ENCODE measurements around the gene ANP32E. TPM values are rescaled to one million over a fixed set of nuclear protein-coding genes. Genes with fewer than 3 reads are reported as not detected.

The ANP32E gene
- total and polyA plus RNA-seq, 5 donors from 2014 or later: 51.5 to 73.4 (median 56.2) TPM

GRCh38 chr1:150271291-150271959 is 35.5 kb upstream of the ANP32E start:
- Histone ChIP-seq H3K4me1 (ENCODE audit: control insufficient read depth, insufficient read depth, low read length, poor library complexity, severe bottlenecking) (peaks cover 26% of the 10 kb centered on the region), H3K27ac (ENCODE audit: insufficient read depth, low read length, poor library complexity, severe bottlenecking) (no peak overlapping the region), H3K36me3 (ENCODE audit: control insufficient read depth, insufficient read depth, low read length) (peaks cover 9% of the 10 kb centered on the region), H3K27me3 (ENCODE audit: control insufficient read depth, insufficient read depth, low read length) (no peaks in the 10 kb centered on the region), H3K9me3 (ENCODE audit: control insufficient read depth in 2 of 2, low read length in 2 of 2) (no peaks in the 10 kb centered on the region), H3K4me3 (ENCODE audit: low read depth, low read length) (no peak overlapping the region)
- Mint-ChIP-seq H3K4me3 (peak overlapping the region in 2 of 4 donors; percentile 43 to 71), H3K27ac (no peak overlapping the region), H3K9me3 (peaks cover 0 to 2% (median 0%) of the 10 kb centered on the region in 7 donors), H3K27me3 (peaks cover 4% of the 10 kb centered on the region), H3K36me3 (peaks cover 17% of the 10 kb centered on the region), H3K4me1 (peaks cover 6 to 34% (median 23%) of the 10 kb centered on the region in 4 donors)
- no peak for ATAC-seq (ENCODE audit: low read depth in 2 of 2)
- no peak for DNase-seq

- ATAC-seq (ENCODE audit: low read depth in 2 of 2) (no peak), DNase-seq (no peak)
- H3K9me3 ChIP-seq (ENCODE audit: control insufficient read depth in 2 of 2, low read length in 2 of 2): no peaks in the 10 kb centered on the region
- peak overlapping the region; percentile 96 to 99 (median 98) for H3K27ac Mint-ChIP-seq
- H3K36me3 Mint-ChIP-seq: peaks cover 21% of the 10 kb centered on the region
- H3K36me3 ChIP-seq (ENCODE audit: control insufficient read depth, insufficient read depth, low read length): peaks cover 28% of the 10 kb centered on the region
- H3K4me1 ChIP-seq (ENCODE audit: control insufficient read depth, insufficient read depth, low read length, poor library complexity, severe bottlenecking): peaks cover 26% of the 10 kb centered on the region
- H3K27me3 ChIP-seq (ENCODE audit: control insufficient read depth, insufficient read depth, low read length): no peaks in the 10 kb centered on the region
- peak overlapping the region; percentile 91 for H3K4me3 ChIP-seq (ENCODE audit: low read depth, low read length)
- H3K27ac ChIP-seq (ENCODE audit: insufficient read depth, low read length, poor library complexity, severe bottlenecking): peak overlapping the region; percentile 93
- H3K4me1 Mint-ChIP-seq: peaks cover 6 to 34% (median 24%) of the 10 kb centered on the region in 4 donors
- H3K4me3 Mint-ChIP-seq: peak overlapping the region; percentile 93 to 99 (median 96)
- H3K9me3 Mint-ChIP-seq: peaks cover 0 to 2% (median 0%) of the 10 kb centered on the region in 7 donors
- peaks cover 4% of the 10 kb centered on the region for H3K27me3 Mint-ChIP-seq
These were observed 33.5 kb upstream of the ANP32E start for GRCh38 chr1:150269451-150269850.

GRCh38 chr1:150268705-150269403 is 32.9 kb upstream of the ANP32E start, which contains the start of gene APH1A:
Gene APH1A, minus strand, starts transcription at chr1:150269016. Its CDS starts 206 bp downstream, at chr1:150268810.
- ATAC-seq (ENCODE audit: low read depth in 2 of 2) (peak; percentile 96), DNase-seq (peak; percentile 86 to 97 (median 90))
- Histone ChIP-seq H3K27ac (ENCODE audit: insufficient read depth, low read length, poor library complexity, severe bottlenecking) (peak within 1 kb of the TSS; percentile 93), H3K36me3 (ENCODE audit: control insufficient read depth, insufficient read depth, low read length) (peaks cover 31% of the 10 kb centered on the region), H3K9me3 (ENCODE audit: control insufficient read depth in 2 of 2, low read length in 2 of 2) (no peaks in the 10 kb centered on the region), H3K4me1 (ENCODE audit: control insufficient read depth, insufficient read depth, low read length, poor library complexity, severe bottlenecking) (peaks cover 26% of the 10 kb centered on the region), H3K27me3 (ENCODE audit: control insufficient read depth, insufficient read depth, low read length) (no peaks in the 10 kb centered on the region), H3K4me3 (ENCODE audit: low read depth, low read length) (peak within 1 kb of the TSS; percentile 91)
- Mint-ChIP-seq H3K36me3 (peaks cover 23% of the 10 kb centered on the region), H3K27me3 (peaks cover 4% of the 10 kb centered on the region), H3K27ac (peak within 1 kb of the TSS; percentile 96 to 99 (median 98)), H3K4me1 (peaks cover 6 to 34% (median 24%) of the 10 kb centered on the region in 4 donors), H3K9me3 (peaks cover 0 to 2% (median 0%) of the 10 kb centered on the region in 7 donors), H3K4me3 (peak within 1 kb of the TSS; percentile 93 to 99 (median 96))

- H3K36me3 Mint-ChIP-seq: peaks cover 19% of the 10 kb centered on the region
- peak overlapping the region; percentile 93 for H3K27ac ChIP-seq (ENCODE audit: insufficient read depth, low read length, poor library complexity, severe bottlenecking)
- H3K27me3 Mint-ChIP-seq: peaks cover 4% of the 10 kb centered on the region
- H3K4me1 ChIP-seq (ENCODE audit: control insufficient read depth, insufficient read depth, low read length, poor library complexity, severe bottlenecking): peaks cover 26% of the 10 kb centered on the region
- H3K4me1 Mint-ChIP-seq: peaks cover 6 to 34% (median 24%) of the 10 kb centered on the region in 4 donors
- ATAC-seq (ENCODE audit: low read depth in 2 of 2) (peak; percentile 47 to 57), DNase-seq (peak; percentile 32 to 81 (median 54))
- H3K27me3 ChIP-seq (ENCODE audit: control insufficient read depth, insufficient read depth, low read length): no peaks in the 10 kb centered on the region
- no peaks in the 10 kb centered on the region for H3K9me3 ChIP-seq (ENCODE audit: control insufficient read depth in 2 of 2, low read length in 2 of 2)
- peaks cover 0 to 2% (median 0%) of the 10 kb centered on the region in 7 donors for H3K9me3 Mint-ChIP-seq
- peak overlapping the region; percentile 91 for H3K4me3 ChIP-seq (ENCODE audit: low read depth, low read length)
- H3K36me3 ChIP-seq (ENCODE audit: control insufficient read depth, insufficient read depth, low read length): peaks cover 31% of the 10 kb centered on the region
- peak overlapping the region; percentile 93 to 99 (median 96) for H3K4me3 Mint-ChIP-seq
- H3K27ac Mint-ChIP-seq: peak overlapping the region; percentile 96 to 99 (median 98)
These were observed 32.4 kb upstream of the ANP32E start for GRCh38 chr1:150268340-150268704.

GRCh38 chr1:150267896-150268295 is 32.0 kb upstream of the ANP32E start:
- peaks cover 4% of the 10 kb centered on the region for H3K27me3 Mint-ChIP-seq
- no peak for DNase-seq
- Histone ChIP-seq H3K36me3 (ENCODE audit: control insufficient read depth, insufficient read depth, low read length) (peaks cover 31% of the 10 kb centered on the region), H3K4me3 (ENCODE audit: low read depth, low read length) (peak overlapping the region; percentile 91), H3K27ac (ENCODE audit: insufficient read depth, low read length, poor library complexity, severe bottlenecking) (peak overlapping the region; percentile 93), H3K27me3 (ENCODE audit: control insufficient read depth, insufficient read depth, low read length) (no peaks in the 10 kb centered on the region), H3K9me3 (ENCODE audit: control insufficient read depth in 2 of 2, low read length in 2 of 2) (no peaks in the 10 kb centered on the region), H3K4me1 (ENCODE audit: control insufficient read depth, insufficient read depth, low read length, poor library complexity, severe bottlenecking) (peaks cover 26% of the 10 kb centered on the region)
- peaks cover 19% of the 10 kb centered on the region for H3K36me3 Mint-ChIP-seq
- H3K4me1 Mint-ChIP-seq: peaks cover 6 to 34% (median 24%) of the 10 kb centered on the region in 4 donors
- no peak for ATAC-seq (ENCODE audit: low read depth in 2 of 2)
- peak overlapping the region; percentile 96 to 99 (median 98) for H3K27ac Mint-ChIP-seq
- peaks cover 0 to 2% (median 0%) of the 10 kb centered on the region in 7 donors for H3K9me3 Mint-ChIP-seq
- peak overlapping the region; percentile 93 to 99 (median 96) for H3K4me3 Mint-ChIP-seq

GRCh38 chr1:150263549-150263948 is 27.6 kb upstream of the ANP32E start:
- no peak for ATAC-seq (ENCODE audit: low read depth in 2 of 2)
- peaks cover 31% of the 10 kb centered on the region for H3K36me3 ChIP-seq (ENCODE audit: control insufficient read depth, insufficient read depth, low read length)
- H3K4me1 ChIP-seq (ENCODE audit: control insufficient read depth, insufficient read depth, low read length, poor library complexity, severe bottlenecking): peaks cover 16% of the 10 kb centered on the region
- DNase-seq: no peak
- Mint-ChIP-seq H3K4me1 (peaks cover 0 to 20% (median 14%) of the 10 kb centered on the region in 4 donors), H3K27me3 (peaks cover 20% of the 10 kb centered on the region), H3K9me3 (no peaks in the 10 kb centered on the region), H3K27ac (peak overlapping the region in 1 of 3 donors; percentile 60), H3K4me3 (no peak overlapping the region), H3K36me3 (peaks cover 19% of the 10 kb centered on the region)
- H3K9me3 ChIP-seq (ENCODE audit: control insufficient read depth in 2 of 2, low read length in 2 of 2): no peaks in the 10 kb centered on the region
- H3K4me3 ChIP-seq (ENCODE audit: low read depth, low read length): no peak overlapping the region
- peaks cover 5% of the 10 kb centered on the region for H3K27me3 ChIP-seq (ENCODE audit: control insufficient read depth, insufficient read depth, low read length)
- H3K27ac ChIP-seq (ENCODE audit: insufficient read depth, low read length, poor library complexity, severe bottlenecking): no peak overlapping the region

GRCh38 chr1:150262388-150263320 is 26.7 kb upstream of the ANP32E start:
- no peak for ATAC-seq (ENCODE audit: low read depth in 2 of 2)

More at GRCh38 chr1:150262388-150263320, 26.7 kb upstream of the ANP32E start:
- no peaks in the 10 kb centered on the region for H3K9me3 ChIP-seq (ENCODE audit: control insufficient read depth in 2 of 2, low read length in 2 of 2)
- H3K4me3 Mint-ChIP-seq: no peak overlapping the region
- no peak overlapping the region for H3K27ac ChIP-seq (ENCODE audit: insufficient read depth, low read length, poor library complexity, severe bottlenecking)
- H3K36me3 Mint-ChIP-seq: peaks cover 19% of the 10 kb centered on the region
- H3K27me3 ChIP-seq (ENCODE audit: control insufficient read depth, insufficient read depth, low read length): peaks cover 13% of the 10 kb centered on the region
- H3K4me1 ChIP-seq (ENCODE audit: control insufficient read depth, insufficient read depth, low read length, poor library complexity, severe bottlenecking): peaks cover 10% of the 10 kb centered on the region
- H3K36me3 ChIP-seq (ENCODE audit: control insufficient read depth, insufficient read depth, low read length): peaks cover 31% of the 10 kb centered on the region
- peaks cover 29% of the 10 kb centered on the region for H3K27me3 Mint-ChIP-seq
- H3K4me3 ChIP-seq (ENCODE audit: low read depth, low read length): no peak overlapping the region
- peaks cover 0 to 11% (median 8%) of the 10 kb centered on the region in 4 donors for H3K4me1 Mint-ChIP-seq
- no peak for DNase-seq
- no peaks in the 10 kb centered on the region for H3K9me3 Mint-ChIP-seq
- H3K27ac Mint-ChIP-seq: peak overlapping the region in 1 of 3 donors; percentile 73
